ENCODE measurements around the gene CRTAC1.
A peak's percentile ranks its signal among the peaks of the same experiment; 100 is the strongest.

Gene CRTAC1

DNA sequence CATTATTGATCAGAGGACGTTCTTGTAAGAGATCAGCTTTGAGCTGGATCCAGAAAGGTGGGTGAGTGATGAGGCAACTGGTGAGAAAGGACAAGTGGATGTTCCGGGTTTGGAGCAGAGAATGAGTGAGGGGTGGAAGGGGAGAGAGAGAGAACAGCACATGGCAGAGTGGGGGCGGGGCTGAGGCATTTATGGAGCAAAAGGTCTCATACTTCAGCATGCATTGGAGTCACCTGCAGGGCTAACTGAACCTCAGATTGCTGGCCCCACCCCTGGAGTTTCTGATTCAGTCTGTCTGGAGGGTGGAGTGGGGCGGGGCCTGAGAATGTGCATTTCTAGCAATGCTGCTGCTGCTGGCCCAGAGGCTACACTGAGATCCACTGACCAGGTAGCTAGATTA, 109.6 kb downstream of the CRTAC1 start:
- DNase-seq: no peak

DNA sequence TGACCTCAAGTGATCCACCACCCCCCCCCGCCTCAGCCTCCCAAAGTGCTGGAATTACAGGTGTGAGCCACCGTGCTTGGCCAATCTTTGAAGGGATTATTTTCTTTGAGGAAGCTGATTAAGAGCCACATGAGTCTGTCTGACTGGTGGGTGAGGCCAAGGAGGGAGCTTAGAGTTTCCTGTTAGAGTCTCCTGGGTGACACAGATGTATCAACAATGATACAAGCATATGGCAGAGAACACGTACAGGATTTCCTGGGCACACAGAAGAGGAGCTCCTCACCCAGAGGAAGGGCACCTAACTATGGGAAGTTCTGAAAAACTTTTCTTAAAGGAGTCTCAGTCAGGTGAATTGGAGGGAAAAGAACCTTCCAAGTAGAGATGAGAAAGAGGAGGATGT, 111.4 kb downstream of the CRTAC1 start:
- no peak for DNase-seq

DNA sequence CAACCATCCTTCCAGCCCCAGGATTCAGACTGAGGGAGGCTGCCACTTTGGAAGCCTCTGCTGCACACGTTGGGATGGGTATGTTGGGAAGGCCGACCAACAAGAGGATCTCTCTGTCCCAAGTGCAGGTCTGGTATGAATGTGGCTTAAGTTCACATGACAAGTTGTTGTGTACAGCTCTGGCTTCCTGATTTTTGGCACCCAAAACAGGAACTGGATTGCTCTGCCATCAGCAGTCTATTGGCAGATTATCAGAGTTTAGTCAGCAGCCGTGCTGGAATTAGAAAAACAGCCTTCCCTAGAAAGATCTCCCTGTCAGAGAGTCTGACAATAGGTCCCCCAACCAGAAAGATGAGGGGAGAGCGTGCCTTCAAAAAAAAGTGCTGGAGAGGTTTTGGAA, 113.8 kb downstream of the CRTAC1 start:
- no peak for DNase-seq

DNA sequence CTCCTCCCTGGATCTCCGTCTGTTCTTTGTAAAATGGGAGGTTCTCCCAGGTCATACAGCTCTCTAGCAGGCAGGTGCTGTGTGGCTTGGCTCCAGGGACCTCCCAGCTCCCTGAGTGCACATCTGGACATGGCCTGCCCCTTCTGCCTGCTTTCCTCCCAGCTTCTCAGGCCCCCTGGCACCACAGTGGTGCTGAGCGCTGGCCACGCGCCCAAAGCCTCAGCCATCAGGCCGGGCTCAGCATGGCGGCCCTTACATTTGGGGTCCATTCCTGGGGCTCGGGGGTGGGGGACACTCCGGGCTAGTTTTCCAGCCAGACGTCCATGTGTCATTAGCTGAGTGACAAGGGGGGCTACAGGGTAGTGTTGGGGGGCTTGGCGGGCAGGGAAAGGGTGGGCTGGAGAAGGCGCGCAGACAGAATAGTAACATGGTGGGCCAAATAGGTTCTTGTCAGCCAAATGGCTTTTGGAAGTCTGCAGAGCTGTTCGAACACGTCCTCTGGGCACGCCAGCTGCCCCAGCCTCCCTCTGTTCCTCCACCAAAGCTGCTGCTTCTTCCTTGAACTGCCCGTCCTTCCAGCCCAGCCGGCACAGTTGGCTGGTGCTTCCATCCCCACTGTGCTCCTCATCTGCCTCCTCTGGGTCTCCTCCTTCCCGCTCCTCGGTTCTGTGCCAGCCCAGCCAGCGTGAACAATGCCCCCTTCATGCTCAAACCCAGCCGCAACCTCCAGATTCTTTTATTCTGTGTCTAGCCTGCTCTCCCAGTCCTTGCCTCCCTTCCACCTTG, 114.9 kb downstream of the CRTAC1 start:
- DNase-seq: no peak

DNA sequence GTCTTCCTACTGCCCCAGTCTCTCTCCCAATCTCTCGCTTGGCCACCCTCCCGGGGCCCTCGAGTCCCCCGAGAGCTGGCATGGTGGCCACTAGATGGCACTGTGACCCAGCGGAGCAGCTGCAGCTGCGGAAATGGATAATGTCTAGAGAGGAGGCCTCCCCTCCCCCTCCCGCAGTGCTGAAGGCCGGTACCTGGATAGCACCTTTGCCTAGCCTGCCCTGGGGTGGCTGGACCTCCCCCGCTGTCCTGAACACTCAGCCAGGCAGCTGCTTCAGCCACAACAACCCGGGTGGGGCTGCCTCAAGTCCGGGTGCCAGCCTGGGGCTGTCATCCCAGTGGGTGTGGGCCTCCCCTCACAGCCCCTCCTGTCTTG, 115.6 kb downstream of the CRTAC1 start:
- DNase-seq: peak; percentile 46 to 68 (median 58)

DNA sequence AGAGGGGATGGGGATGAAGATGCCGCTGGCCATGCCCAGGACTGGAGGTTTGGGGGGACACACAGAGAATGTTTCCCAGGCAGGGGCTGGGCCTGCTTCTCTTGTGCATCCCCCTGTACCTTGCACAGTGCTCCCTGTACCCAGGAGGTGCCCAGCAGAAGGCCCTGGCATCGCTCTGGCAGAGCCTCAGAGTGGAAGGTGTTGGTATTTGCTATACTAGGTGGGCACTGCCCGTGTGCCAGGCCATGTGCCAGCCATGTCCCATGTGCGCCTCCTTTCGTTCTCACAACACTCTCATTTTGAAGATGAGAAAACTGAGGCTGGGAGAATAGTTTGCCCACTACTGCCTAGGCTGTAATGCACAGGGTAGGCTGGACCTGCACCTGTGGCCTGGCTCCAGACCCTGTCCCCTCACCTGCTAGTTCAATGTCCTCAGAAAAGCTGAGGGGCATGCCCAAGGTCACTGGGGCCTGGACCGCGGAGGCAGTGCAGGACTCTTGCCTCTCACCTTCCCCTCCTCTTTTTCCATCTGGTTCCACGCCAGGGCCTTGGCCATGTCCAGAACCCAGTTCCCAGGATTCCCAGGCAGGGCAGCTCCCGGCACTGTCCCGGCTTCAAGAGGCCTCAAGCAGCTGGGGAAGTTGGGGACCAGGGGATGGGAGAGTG, 116.1 kb downstream of the CRTAC1 start:
- no peak for DNase-seq

DNA sequence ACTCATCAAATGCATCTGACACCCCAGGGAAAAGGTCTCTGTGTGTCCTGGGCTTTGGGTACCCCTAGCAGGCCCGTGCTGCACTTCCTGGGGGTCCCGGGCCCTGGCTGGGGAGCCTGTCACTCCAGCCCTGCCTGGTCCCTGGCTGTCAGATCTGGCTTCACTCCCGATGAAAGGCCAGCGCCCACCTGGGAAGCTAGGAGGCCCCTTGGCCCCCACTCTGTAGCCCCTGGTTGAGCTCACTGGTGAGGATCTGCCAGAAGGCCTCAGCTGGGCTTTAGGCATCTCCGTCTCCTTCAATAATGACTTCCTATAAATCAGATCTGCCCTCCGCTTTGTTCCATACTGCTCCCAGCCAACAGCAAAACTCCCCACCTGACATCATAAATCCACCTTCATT, 116.8 kb downstream of the CRTAC1 start:
- no peak for DNase-seq

DNA sequence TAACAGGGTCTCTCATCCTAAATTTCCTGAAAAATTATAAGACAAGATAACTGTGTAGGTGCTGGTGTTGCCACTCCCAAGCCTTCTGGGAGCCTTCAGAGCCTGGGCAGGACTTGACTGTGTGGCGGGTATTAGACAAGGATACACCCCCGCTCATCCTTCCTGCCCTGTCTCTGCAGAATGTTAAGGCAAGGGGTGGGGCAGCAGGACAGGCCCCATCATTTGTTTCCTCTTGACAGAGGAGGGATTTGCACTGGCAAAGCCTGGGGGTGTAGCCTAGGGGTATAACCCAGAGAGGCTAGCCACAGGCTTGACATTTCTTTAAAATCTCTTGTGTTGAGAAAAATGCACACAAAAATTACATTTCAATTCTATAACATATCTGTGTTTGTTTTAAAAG, 117.2 kb downstream of the CRTAC1 start:
- DNase-seq: no peak

DNA sequence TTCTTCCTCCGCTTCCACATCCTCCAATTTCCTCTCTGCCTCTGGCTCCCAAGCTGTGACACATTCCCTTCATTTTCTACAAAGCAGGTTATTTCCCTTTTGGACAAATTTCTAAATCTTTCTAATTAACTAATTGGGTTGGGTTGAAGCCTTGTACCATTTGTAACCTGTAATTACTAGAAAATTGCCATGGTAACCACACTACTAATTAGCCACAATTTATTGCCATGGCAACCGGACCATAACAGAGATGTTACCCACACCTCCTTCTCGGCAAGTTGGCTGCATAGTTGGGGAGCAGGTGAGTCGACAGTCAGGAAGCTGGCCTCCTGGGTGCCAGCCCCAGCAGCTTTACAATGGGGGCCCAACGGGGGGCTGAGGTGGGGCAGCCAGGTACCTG, 119.2 kb downstream of the CRTAC1 start:
- no peak for DNase-seq

DNA sequence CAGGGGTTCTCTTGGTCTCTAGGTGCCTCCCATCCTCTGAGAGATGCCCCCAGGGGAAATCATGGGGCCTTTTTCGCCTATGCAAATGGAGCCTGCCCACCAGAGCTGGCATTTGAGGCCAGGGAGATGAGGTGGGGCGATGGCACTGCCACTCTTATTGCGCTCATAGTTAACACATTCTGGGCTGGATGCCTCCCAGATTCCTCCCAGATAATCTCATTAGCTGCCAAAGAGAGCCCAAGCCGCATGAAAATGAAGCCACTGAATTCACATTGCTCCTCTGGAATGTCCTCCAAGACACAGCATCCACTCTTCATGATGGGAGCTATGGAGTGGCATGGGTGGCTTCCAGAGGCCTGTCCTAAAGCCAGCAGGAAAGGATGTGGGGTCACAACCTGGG, 119.8 kb downstream of the CRTAC1 start:
- DNase-seq: no peak

DNA sequence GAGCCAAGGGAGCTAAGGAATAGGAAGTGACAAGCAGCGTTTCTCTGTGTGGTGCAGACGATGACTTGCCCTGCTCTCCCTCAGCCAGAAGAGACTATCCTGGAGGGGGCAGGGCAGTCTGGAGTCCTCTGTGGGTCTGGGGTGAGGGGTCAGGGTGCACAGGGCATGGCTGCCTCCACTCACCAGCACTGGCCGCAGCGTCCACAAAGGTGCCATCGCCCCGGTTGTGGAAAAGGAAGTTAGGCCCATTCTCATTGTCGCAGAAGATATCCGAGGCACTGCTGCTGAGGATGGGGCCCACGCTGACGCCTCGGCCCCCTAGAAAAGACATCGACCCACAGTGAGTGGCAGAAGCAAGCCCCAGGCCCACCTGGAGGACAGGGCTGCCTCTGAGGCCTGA, 122.6 kb downstream of the CRTAC1 start:
- no peak for DNase-seq

DNA sequence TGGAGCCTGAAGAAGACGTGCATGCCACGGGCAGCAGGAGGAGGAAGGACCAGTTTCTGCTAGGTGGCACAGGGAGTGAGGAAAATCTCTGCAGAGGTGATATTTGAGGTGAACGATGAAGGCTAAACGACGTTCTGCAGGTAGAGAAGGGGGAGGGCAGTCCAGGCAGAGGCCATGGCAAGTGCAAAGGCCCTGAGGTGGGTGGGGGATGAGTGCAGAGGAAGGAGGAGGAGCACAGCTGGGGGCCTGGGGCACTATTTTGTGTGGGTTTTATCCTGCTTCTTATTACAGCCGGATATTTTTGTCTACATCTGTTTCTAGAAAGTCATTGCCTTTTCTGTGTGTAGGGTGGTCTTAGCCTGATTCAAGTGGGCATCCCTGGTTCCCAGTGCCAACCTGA, 123.2 kb downstream of the CRTAC1 start:
- DNase-seq: no peak

DNA sequence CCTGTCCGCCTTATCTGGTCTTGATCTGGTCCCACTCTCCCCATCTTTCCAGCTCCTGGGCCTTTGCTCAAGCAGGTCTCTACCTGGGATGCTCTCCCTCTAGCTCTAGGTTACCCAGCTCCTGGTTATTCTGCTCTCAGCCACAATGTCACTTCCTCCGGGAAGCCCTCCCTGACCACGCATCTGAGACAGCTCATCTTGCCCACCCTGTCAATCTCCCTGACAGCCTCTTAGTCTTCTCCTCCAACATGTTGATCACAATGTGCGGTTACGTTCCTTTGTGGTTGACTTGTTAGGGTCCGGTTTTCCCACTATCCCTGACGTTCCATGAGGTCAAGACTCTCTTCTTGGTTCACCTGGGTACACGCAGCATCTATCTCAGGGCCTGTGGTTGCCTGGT, 125.1 kb downstream of the CRTAC1 start:
- DNase-seq: no peak

DNA sequence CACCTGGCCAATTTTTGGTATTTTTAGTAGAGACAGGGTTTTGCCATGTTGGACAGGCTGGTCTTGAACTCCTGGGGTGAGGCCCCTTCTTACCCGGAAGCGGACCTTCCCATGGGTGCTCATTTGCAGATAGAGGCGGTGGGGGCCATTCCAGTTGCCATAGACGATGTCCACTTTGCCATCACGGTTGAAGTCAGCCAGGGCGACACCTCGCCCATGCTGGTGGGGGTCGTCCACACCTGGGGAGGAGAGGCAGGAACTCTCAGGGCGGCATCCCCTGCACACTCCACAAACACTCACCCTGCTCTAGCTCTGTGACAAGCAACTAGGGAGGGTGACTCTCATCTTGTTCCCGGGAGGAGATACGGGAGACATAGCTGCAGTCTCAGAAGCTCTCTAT, 125.8 kb downstream of the CRTAC1 start:
- DNase-seq: no peak

DNA sequence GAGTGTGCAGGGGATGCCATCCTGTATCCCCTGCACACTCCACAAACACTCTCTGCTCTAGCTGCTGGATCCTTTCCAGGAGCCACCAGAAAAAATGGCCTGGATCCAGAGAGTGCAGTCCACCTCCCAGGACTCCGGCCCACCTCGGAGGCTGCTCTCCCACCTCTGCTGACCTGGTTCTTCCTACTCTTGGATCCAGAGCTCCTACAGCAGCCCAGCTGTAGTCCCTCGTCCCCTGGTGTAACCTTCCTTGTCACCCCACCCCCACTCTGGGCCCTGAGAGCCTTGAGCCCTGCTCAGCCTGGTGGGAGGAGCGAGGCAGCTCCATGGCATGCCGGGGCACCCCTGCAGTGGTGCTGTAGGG, 126.4 kb downstream of the CRTAC1 start:
- no peak for DNase-seq

DNA sequence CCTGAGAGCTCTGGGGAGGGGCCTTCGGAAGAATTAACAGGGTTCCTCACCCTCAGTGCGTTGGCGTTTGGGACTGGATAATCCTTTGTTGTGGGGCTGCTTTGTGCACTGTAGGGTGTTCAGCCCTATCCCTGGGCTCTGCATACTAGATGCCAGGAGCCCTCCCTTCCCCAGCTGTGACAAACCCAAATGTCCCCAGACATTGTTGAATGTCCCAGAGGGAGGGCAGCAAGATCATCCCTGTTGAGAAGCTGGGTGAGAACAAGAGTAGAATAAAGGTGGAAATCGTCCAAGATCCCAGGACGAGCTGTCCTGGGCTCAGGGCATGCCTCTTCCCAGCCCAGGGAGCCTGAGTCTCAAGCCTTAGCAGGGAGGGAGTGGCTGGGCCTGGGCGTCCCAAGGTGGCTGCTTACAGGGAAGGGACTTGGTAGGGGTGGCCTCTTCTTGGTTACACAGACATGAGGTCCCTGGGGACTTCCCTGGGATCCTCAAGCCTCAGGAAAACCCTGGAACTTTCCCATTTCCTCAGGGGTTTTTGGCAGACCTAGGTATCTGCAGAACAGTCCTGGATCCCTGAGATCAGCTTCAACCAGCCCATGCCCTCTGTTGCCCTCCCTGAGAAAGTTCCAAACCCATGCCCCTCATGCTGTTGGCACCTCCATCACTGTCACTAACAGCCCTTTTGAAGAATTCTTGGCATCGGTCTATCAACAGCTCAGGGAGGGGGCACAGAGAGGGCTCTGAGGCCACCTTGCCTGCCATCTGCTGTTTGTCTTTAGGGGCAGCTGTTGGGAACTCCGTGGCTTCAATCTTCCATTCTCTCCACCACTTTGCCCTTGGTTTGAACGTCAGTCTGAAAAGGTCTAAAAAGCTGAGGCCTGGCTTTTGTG, 127.0 kb downstream of the CRTAC1 start:
- no peak for DNase-seq

DNA sequence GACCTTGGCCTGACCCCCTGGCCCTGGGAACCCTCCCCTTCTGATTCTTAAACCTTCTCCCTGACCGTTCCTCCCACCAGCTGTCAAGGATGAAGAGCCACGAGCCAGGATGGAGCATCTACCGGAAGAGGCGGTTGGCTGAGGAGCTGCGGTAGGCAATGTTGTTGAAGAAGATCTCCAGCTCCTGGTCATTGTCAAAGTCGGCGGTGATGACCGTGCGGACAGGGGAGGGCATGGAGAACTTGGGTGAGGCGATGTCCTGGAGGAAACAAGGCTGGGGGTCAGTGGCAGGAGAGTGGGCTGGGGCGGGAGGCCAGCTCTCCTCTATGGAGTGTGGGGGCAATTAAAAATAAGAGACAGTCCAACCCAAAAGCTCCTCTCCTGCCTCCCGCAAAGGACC, 129.0 kb downstream of the CRTAC1 start:
- DNase-seq: no peak

DNA sequence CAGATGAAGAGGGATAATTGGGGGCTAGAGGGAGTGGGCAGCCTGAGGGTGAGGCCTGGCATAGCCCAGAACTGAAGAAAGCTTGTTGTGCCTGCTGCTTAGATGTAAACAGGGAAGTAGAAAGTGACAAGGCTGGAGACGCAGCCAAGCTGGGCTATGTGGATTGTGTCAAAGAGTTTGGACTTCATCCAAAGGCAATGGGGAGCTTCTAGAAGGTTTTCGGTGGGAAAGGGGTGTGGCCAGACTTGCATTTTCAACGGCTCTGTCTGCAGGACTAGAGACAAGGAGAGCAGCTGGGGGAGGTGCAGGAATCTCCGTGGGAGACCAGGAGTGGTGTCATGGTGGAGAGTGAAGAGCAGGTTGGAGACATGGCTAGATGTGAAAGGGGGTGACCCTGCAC, 132.0 kb downstream of the CRTAC1 start:
- DNase-seq: no peak

DNA sequence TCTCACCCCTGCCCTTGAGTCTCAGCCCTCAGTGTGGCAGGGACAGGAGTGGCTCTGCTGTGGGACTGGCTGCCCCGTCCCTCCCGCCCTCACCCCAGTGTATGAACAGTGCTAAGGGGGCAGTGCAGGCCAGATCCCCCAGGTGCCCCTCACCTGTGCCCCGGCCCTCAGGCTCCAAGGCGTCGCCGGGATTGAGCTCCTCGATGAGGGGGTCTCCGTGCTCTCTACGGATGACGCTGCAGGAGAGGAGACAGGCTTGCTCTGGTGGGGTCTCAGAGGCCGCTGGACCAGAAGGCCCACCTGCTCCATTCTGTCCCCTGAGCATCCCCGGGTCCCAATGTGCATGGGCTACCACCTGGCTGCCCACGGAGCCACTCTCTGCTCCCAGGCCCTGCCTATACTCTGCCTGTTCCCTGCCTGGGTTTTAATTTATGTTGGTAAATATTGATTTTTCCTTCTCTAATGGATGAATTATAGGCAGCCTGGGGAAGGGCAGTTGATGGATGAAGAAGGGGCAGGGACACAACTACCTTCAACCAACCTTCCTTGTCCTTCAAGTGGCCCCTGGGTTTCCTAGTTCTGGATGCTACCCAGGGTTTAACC, 133.6 kb downstream of the CRTAC1 start:
- DNase-seq: no peak

DNA sequence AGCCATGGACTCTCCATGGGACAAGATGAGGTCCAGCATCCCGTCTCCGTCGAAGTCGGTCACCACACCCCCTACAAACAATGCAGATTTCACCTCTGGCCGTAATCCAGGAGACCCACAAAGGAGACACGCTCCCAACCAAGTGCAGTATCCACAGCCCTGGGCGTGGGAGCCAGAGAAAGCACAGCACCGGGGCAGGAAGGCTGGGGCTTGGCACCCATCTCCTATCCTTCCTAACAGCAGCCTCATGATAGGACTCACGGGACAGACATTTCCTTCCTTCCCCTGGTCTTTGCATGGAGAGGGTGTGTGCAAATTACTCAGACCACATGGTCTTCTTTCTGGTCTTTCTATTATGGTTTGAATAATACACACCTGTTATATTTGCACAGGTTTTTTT, 134.5 kb downstream of the CRTAC1 start:
- DNase-seq: no peak

DNA sequence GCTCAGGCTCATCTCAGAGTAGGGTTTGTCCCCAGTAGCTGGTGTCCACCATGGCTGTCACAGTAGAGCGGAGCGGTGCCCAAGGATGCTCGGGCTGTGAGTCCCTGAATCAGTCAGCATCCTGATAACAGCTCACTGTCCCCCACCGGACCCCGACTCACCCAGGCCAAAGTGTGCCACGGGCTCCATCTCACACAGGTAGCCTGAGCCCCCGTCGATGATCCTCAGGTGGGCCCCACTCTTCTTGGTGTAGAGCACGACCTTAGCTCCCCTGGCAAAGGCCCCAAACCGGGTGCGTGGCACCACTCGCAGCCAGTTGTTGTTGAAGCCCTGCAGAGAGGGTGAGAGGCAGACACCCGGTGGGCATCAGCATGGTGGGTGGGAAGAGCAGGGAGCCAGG, 135.3 kb downstream of the CRTAC1 start:
- no peak for DNase-seq

DNA sequence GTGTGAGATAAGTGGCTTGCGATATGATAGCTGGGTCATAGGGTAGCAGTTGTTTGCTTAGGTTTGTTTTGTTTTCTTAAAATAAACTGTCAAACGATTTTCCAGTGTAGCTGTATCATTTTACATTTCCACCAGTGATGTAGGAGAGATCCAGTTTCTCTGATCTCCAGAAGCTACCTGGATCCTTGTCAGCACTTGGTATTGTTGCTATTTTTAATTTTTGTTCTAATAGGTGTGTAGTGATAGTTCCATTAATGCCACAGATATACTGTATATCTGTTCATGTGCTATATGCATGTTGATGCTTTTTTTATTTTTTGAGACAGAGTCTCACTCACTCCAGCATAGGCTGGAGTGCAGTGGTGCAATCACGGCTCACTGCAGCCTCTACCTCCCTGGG, 136.3 kb downstream of the CRTAC1 start:
- DNase-seq: no peak

DNA sequence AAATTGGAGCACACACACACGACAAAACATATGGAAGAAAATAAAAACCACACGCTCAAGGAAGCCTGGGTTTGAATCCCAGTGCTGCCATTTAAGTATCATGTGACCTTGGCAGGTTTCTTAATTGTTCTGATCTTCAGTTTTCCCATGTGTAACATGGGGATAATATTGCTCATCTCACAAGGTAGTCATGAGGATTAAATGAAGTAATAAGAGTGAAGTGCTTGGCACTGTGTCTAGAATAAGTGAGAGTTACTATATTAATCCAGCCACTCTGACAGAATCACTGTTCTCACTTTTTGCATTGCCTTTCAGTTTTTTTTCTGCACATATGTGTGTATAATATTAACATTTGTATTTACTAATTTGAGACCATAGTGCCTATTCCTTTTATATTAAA, 137.5 kb downstream of the CRTAC1 start:
- DNase-seq: no peak

DNA sequence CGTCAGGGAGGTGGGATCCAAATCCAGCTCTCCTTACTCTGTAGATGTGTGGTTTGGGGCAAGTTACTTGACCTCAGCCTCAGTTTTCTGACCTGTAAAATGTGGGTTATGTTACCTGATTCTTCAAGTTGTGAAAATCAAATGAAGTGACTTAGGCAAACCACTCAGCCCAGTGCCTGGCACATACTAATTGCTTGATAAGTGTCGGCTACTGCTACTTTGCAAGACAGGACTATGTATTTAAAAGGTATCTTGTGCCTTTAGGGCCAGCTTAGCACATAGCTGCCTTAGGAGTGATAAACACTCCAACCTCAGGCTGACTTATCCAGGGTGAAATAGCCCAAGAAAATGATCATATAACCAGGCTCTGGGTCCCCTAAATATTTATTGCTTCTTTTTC, 137.9 kb downstream of the CRTAC1 start:
- no peak for DNase-seq

Data from activated CD4-positive, CD25-positive, alpha-beta regulatory T cell (primary cell).